Measurements from ENCODE around the gene COMMD6. TPM values are rescaled to one million over a fixed set of nuclear protein-coding genes. Genes with fewer than 3 reads are reported as not detected.

COMMD6 gene
- total and polyA plus RNA-seq, 9 of the 15 experiments (the other 6 are each of a cell fraction or from before 2014, with no cell fraction given), result 32.6 to 116 (median 65.0) TPM

GRCh38 chr13:75554464-75554863 lies 16.8 kb upstream of the COMMD6 start (continued):
- TF ChIP-seq MGA (IDR thresholded peaks at IDR 0.05), result no peak
- TF ChIP-seq ZNF551 (CRISPR knock-in tag; IDR thresholded peaks at IDR 0.05), result no peak
- TF ChIP-seq ZNF77 (CRISPR knock-in tag; IDR thresholded peaks at IDR 0.05), result no peak

Measured in K562 (cell line).